ENCODE measurements around the gene PCYT1A. TPM values are rescaled to one million over a fixed set of nuclear protein-coding genes. Genes with fewer than 3 reads are reported as not detected.

The PCYT1A gene
- total RNA-seq, 1 experiment from 2014 or later: 28.5 TPM

GRCh38 chr3:196336319-196337145 lies 49.0 kb upstream of the PCYT1A start (continued):
- TF ChIP-seq CTCF (IDR thresholded peaks at IDR 0.05) (no peak), IRF2 (CRISPR knock-in tag; IDR thresholded peaks at IDR 0.05; ENCODE audit: borderline replicate concordance, low read depth) (no peak), ZNF425 (CRISPR knock-in tag; conservative IDR thresholded peaks at IDR 0.05) (no peak), ZNF121 (CRISPR knock-in tag; IDR thresholded peaks at IDR 0.05) (no peak)

DNA sequence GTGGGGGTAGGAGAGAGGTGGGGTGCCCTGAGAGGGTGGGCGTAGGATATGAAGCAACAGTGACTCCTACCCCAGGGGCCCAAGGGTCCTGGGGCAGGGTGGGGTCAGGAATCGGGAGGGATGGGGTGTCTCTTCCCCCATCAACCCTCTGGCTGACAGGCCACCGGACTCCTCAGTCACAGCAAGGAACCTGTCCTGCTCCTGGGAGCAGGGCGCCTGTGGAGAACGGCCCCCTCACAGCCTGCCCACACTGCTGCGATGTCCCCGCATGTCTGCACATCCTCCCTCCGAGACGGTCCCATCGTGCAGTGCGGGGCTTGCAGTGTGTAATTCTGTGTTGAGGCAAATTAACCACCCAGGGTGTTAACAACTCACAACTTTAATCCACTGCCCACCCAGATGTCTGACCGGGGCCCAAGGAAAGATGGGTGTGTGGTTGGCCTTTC lies 48.0 kb upstream of the PCYT1A start:
- CTCF ChIA-PET: no interaction called here

More for the DNA sequence above, 48.0 kb upstream of the PCYT1A start:
- Mint-ChIP-seq H3K4me1 (no peaks in the 10 kb centered on the region), H3K9me3 (no peaks in the 10 kb centered on the region), H3K4me3 (no peak overlapping the region), H3K27me3 (ENCODE audit: low read depth) (no peaks in the 10 kb centered on the region; the same call in 1 of the 2 replicates), H3K27ac (no peak overlapping the region), H3K36me3 (no peaks in the 10 kb centered on the region)
- no peak for ATAC-seq
- DNase-seq (ENCODE audit: low spot score): no peak
- TF ChIP-seq ZNF317 (CRISPR knock-in tag; IDR thresholded peaks at IDR 0.05; ENCODE audit: borderline replicate concordance, low read depth) (no peak), OVOL2 (CRISPR knock-in tag; IDR thresholded peaks at IDR 0.05; ENCODE audit: borderline replicate concordance) (no peak), IRF1 (CRISPR knock-in tag; IDR thresholded peaks at IDR 0.05) (no peak), KAT7 (CRISPR knock-in tag; IDR thresholded peaks at IDR 0.05; ENCODE audit: borderline replicate concordance) (no peak), GTF2I (CRISPR knock-in tag; conservative IDR thresholded peaks at IDR 0.05) (no peak), PREB (CRISPR knock-in tag; IDR thresholded peaks at IDR 0.05; ENCODE audit: borderline replicate concordance) (no peak), AFF4 (CRISPR knock-in tag; IDR thresholded peaks at IDR 0.05; ENCODE audit: borderline replicate concordance) (no peak), ATF6 (CRISPR knock-in tag; IDR thresholded peaks at IDR 0.05) (no peak), NFE2L1 (CRISPR knock-in tag; IDR thresholded peaks at IDR 0.05) (no peak), ZNF423 (CRISPR knock-in tag; IDR thresholded peaks at IDR 0.05) (no peak)
- TF ChIP-seq, protein P1, sequence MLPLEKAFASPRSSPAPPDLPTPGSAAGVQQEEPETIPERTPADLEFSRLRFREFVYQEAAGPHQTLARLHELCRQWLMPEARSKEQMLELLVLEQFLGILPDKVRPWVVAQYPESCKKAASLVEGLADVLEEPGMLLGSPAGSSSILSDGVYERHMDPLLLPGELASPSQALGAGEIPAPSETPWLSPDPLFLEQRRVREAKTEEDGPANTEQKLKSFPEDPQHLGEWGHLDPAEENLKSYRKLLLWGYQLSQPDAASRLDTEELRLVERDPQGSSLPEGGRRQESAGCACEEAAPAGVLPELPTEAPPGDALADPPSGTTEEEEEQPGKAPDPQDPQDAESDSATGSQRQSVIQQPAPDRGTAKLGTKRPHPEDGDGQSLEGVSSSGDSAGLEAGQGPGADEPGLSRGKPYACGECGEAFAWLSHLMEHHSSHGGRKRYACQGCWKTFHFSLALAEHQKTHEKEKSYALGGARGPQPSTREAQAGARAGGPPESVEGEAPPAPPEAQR (CRISPR knock-in tag; IDR thresholded peaks at IDR 0.05): no peak
- POLR2A ChIA-PET: no interaction called here
